Measurements from ENCODE around the gene YJU2.

The YJU2 gene

GRCh38 chr19:4210166-4210731, 36.6 kb upstream of the YJU2 start:
- no peak overlapping the region for H3K4me2 ChIP-seq (ENCODE audit: low read length)
- H3K4me1 ChIP-seq (ENCODE audit: control insufficient read depth, low read length) = no peaks in the 10 kb centered on the region
- TF ChIP-seq CTCF (IDR thresholded peaks at IDR 0.05; ENCODE audit: low read depth, low read length, poor library complexity, severe bottlenecking) (no peak), EZH2phosphoT487 (IDR thresholded peaks at IDR 0.05; ENCODE audit: borderline replicate concordance, low read length) (no peak)
- H3K4me3 ChIP-seq (ENCODE audit: low read length) = no peak overlapping the region
- H3K79me2 ChIP-seq (ENCODE audit: control insufficient read depth, low read length) = no peaks in the 10 kb centered on the region
- H3K27me3 ChIP-seq (ENCODE audit: control insufficient read depth, low read length) = peaks cover 9% of the 10 kb centered on the region; the same call in 1 of the 2 replicates
- no peaks in the 10 kb centered on the region for H3K36me3 ChIP-seq (ENCODE audit: control insufficient read depth, low read length)
- H4K20me1 ChIP-seq (ENCODE audit: control insufficient read depth, insufficient read depth, low read depth, low read length) = no peaks in the 10 kb centered on the region
- no peak overlapping the region for H3K27ac ChIP-seq (ENCODE audit: low read depth, low read length)
- H3K9me2 ChIP-seq (replicated peaks; ENCODE audit: control insufficient read depth, low read length) = no peaks in the 10 kb centered on the region
- H3F3A ChIP-seq (ENCODE audit: control insufficient read depth, insufficient read depth) = no peaks in the 10 kb centered on the region
- H3K9me3 ChIP-seq (ENCODE audit: control insufficient read depth, insufficient read depth, low read length) = no peaks in the 10 kb centered on the region

- TF ChIP-seq EZH2phosphoT487 (IDR thresholded peaks at IDR 0.05; ENCODE audit: borderline replicate concordance, low read length) (no peak), CTCF (IDR thresholded peaks at IDR 0.05; ENCODE audit: low read depth, low read length, poor library complexity, severe bottlenecking) (no peak)
- no peaks in the 10 kb centered on the region; the same call in 1 of the 2 replicates for H3K9me3 ChIP-seq (ENCODE audit: control insufficient read depth, insufficient read depth, low read length)
- H3K4me1 ChIP-seq (ENCODE audit: control insufficient read depth, low read length) = no peaks in the 10 kb centered on the region
- H3K36me3 ChIP-seq (ENCODE audit: control insufficient read depth, low read length) = no peaks in the 10 kb centered on the region
- H3K4me2 ChIP-seq (ENCODE audit: low read length) = no peak overlapping the region
- H3F3A ChIP-seq (ENCODE audit: control insufficient read depth, insufficient read depth) = no peaks in the 10 kb centered on the region
- no peaks in the 10 kb centered on the region for H3K79me2 ChIP-seq (ENCODE audit: control insufficient read depth, low read length)
- H3K4me3 ChIP-seq (ENCODE audit: low read length) = no peak overlapping the region
- H3K9me2 ChIP-seq (replicated peaks; ENCODE audit: control insufficient read depth, low read length) = no peaks in the 10 kb centered on the region
- no peaks in the 10 kb centered on the region for H4K20me1 ChIP-seq (ENCODE audit: control insufficient read depth, insufficient read depth, low read depth, low read length)
- no peak overlapping the region for H3K27ac ChIP-seq (ENCODE audit: low read depth, low read length)
- H3K27me3 ChIP-seq (ENCODE audit: control insufficient read depth, low read length) = peaks cover 9% of the 10 kb centered on the region; the same call in 1 of the 2 replicates
Observed at GRCh38 chr19:4213116-4213515, 33.8 kb upstream of the YJU2 start.

- Histone ChIP-seq H4K20me1 (ENCODE audit: control insufficient read depth, insufficient read depth, low read depth, low read length) (no peaks in the 10 kb centered on the region), H3K36me3 (ENCODE audit: control insufficient read depth, low read length) (no peaks in the 10 kb centered on the region), H3K4me1 (ENCODE audit: control insufficient read depth, low read length) (no peaks in the 10 kb centered on the region; the same call in 1 of the 2 replicates), H3K27me3 (ENCODE audit: control insufficient read depth, low read length) (peaks cover 9% of the 10 kb centered on the region; the same call in 1 of the 2 replicates), H3K79me2 (ENCODE audit: control insufficient read depth, low read length) (no peaks in the 10 kb centered on the region), H3K4me3 (ENCODE audit: low read length) (no peak overlapping the region), H3K4me2 (ENCODE audit: low read length) (no peak overlapping the region), H3K27ac (ENCODE audit: low read depth, low read length) (no peak overlapping the region), H3F3A (ENCODE audit: control insufficient read depth, insufficient read depth) (no peaks in the 10 kb centered on the region), H3K9me3 (ENCODE audit: control insufficient read depth, insufficient read depth, low read length) (no peaks in the 10 kb centered on the region; the same call in 1 of the 2 replicates), H3K9me2 (replicated peaks; ENCODE audit: control insufficient read depth, low read length) (no peaks in the 10 kb centered on the region)
- TF ChIP-seq CTCF (IDR thresholded peaks at IDR 0.05; ENCODE audit: low read depth, low read length, poor library complexity, severe bottlenecking) (no peak), EZH2phosphoT487 (IDR thresholded peaks at IDR 0.05; ENCODE audit: borderline replicate concordance, low read length) (no peak)
Observed at GRCh38 chr19:4215807-4216206, 31.1 kb upstream of the YJU2 start.

Data from DOHH2 (cell line).